ENCODE data around the gene KLHL11.
"Not testable (repeated sequence)": the region's sequence is repeated elsewhere in the genome, so short reads cannot be mapped to it uniquely, and the experiment has no call there.

Gene KLHL11

GRCh38 chr17:41882756-41883155 lies 17.5 kb upstream of the KLHL11 start:
- no peak for ATAC-seq
- TF ChIP-seq, protein P1, sequence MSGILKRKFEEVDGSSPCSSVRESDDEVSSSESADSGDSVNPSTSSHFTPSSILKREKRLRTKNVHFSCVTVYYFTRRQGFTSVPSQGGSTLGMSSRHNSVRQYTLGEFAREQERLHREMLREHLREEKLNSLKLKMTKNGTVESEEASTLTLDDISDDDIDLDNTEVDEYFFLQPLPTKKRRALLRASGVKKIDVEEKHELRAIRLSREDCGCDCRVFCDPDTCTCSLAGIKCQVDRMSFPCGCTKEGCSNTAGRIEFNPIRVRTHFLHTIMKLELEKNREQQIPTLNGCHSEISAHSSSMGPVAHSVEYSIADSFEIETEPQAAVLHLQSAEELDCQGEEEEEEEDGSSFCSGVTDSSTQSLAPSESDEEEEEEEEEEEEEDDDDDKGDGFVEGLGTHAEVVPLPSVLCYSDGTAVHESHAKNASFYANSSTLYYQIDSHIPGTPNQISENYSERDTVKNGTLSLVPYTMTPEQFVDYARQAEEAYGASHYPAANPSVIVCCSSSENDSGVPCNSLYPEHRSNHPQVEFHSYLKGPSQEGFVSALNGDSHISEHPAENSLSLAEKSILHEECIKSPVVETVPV (CRISPR knock-in tag; IDR thresholded peaks at IDR 0.05): no peak
- TF ChIP-seq ZNF70 (CRISPR knock-in tag; IDR thresholded peaks at IDR 0.05) (no peak), ZNF8 (CRISPR knock-in tag; IDR thresholded peaks at IDR 0.05) (no peak), PPARA (CRISPR knock-in tag; IDR thresholded peaks at IDR 0.05; ENCODE audit: borderline replicate concordance) (no peak), GLIS3 (CRISPR knock-in tag; IDR thresholded peaks at IDR 0.05) (no peak), CSDC2 (CRISPR knock-in tag; IDR thresholded peaks at IDR 0.05) (no peak), ZFP3 (CRISPR knock-in tag; IDR thresholded peaks at IDR 0.05) (no peak), ZNF565 (CRISPR knock-in tag; conservative IDR thresholded peaks at IDR 0.05; ENCODE audit: low read depth) (no peak), CREB5 (CRISPR knock-in tag; IDR thresholded peaks at IDR 0.05; ENCODE audit: low read depth) (no peak), RARB (CRISPR knock-in tag; IDR thresholded peaks at IDR 0.05) (no peak), TOX (CRISPR knock-in tag; IDR thresholded peaks at IDR 0.05; ENCODE audit: borderline replicate concordance) (no peak), BACH2 (CRISPR knock-in tag; IDR thresholded peaks at IDR 0.05; ENCODE audit: borderline replicate concordance) (no peak), PATZ1 (CRISPR knock-in tag; IDR thresholded peaks at IDR 0.05; ENCODE audit: borderline replicate concordance) (no peak), ARNTL (CRISPR knock-in tag; IDR thresholded peaks at IDR 0.05; ENCODE audit: borderline replicate concordance, low read depth) (no peak), OSR1 (CRISPR knock-in tag; IDR thresholded peaks at IDR 0.05) (no peak), TCF4 (CRISPR knock-in tag; IDR thresholded peaks at IDR 0.05; ENCODE audit: borderline replicate concordance) (no peak), ISL1 (CRISPR knock-in tag; IDR thresholded peaks at IDR 0.05) (no peak)

GRCh38 chr17:41880130-41880529 lies 14.9 kb upstream of the KLHL11 start:
- TF ChIP-seq ARNTL (CRISPR knock-in tag; IDR thresholded peaks at IDR 0.05; ENCODE audit: borderline replicate concordance, low read depth) (no peak), BACH2 (CRISPR knock-in tag; IDR thresholded peaks at IDR 0.05; ENCODE audit: borderline replicate concordance) (no peak), ZNF565 (CRISPR knock-in tag; conservative IDR thresholded peaks at IDR 0.05; ENCODE audit: low read depth) (no peak), ZC3H10 (CRISPR knock-in tag; IDR thresholded peaks at IDR 0.05) (no peak), ISL1 (CRISPR knock-in tag; IDR thresholded peaks at IDR 0.05) (no peak)
- no peak for ATAC-seq

DNA sequence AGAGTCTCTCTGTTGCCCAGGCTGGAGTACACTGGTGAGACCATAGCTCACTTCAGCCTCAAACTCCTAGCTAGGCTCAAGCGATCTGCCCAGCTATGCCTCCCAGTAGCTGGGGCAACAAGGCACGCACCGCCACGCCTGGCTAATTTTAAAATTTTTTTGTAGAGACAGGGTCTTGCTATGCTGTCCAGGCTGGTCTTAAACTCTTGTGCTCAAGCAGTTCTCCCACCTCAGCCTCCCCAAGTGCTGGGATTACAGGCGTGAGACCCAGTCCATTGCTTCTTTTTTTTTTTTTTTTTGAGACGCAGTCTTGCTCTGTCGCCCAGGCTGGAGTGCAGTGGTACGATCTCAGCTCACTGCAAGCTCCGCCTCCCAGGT lies 9.1 kb upstream of the KLHL11 start:
- ATAC-seq: not testable (repeated sequence)

GRCh38 chr17:41873559-41874292 lies 8.5 kb upstream of the KLHL11 start:
- no peak for TF ChIP-seq ISL1 (CRISPR knock-in tag; IDR thresholded peaks at IDR 0.05)
- TF ChIP-seq PATZ1 (CRISPR knock-in tag; IDR thresholded peaks at IDR 0.05; ENCODE audit: borderline replicate concordance): no peak
- no peak for TF ChIP-seq TSHZ2 (CRISPR knock-in tag; IDR thresholded peaks at IDR 0.05)
- no peak for TF ChIP-seq TCF4 (CRISPR knock-in tag; IDR thresholded peaks at IDR 0.05; ENCODE audit: borderline replicate concordance)
- TF ChIP-seq CSDC2 (CRISPR knock-in tag; IDR thresholded peaks at IDR 0.05): no peak
- no peak for TF ChIP-seq SNAI2 (CRISPR knock-in tag; IDR thresholded peaks at IDR 0.05)
- TF ChIP-seq RARB (CRISPR knock-in tag; IDR thresholded peaks at IDR 0.05): no peak
- ATAC-seq: no peak
